ENCODE data around the gene FFAR1.

DNA sequence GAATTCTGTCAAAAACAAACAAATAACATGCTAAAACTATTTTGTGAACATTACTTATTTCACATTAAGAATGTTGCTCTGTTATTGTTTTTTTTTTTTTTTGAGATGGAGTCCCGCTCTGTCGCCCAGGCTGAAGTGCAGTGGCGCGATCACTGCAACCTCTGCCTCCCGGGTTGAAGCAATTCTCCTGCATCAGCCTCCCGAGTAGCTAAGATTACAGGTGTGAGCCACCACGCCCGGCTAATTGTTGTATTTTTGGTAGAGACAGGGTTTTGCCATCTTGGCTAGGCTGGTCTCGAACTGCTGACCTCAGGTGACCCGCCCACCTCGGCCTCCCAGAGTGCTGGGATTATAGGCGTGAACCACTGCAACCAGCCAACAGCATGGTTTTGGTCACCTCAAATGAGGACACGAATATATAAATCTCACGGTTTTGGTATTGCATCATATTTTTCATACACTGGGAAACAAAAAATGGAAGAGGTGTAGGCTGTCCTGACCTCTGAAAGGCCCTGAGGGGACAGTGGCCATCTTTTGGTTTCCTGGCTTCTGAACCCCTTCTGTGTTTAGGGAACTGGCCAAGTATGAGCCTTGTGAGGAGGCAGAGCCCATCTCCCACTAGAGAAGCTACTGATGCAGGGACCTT lies 48.7 kb downstream of the FFAR1 start:
- no peak for TF ChIP-seq EZH2 (IDR thresholded peaks at IDR 0.05; ENCODE audit: low read length, missing control alignments)
- TF ChIP-seq CTCF (conservative IDR thresholded peaks at IDR 0.05 in 1 of 2, IDR thresholded peaks at IDR 0.05 in 1 of 2; ENCODE audit: low read depth in 1 of 2, low read length in 2 of 2): no peak

Measured in fibroblast of lung (primary cell).